WTC11 (cell line): ENCODE measurements around the gene DGKG. TPM values are rescaled to one million over a fixed set of nuclear protein-coding genes. Genes with fewer than 3 reads are reported as not detected.

ENCODE experiments used
- AR ChIP-seq: fragments of 250-450 bp; sonication (Bioruptor Pico); IDR thresholded peaks from 2 replicates; pipeline ENCODE4 v1.9.0; 2021; ENCODE audit warnings: mild to moderate bottlenecking
- ATF2 ChIP-seq: sonication (generic); formaldehyde crosslinking; IDR thresholded peaks from 2 replicates; pipeline ENCODE4 v1.8.1; 2022; ENCODE audit warnings: low read depth, missing genetic modification reagents, borderline replicate concordance
- CREM ChIP-seq: sonication (generic); formaldehyde crosslinking; IDR thresholded peaks from 2 replicates; pipeline ENCODE4 v1.8.1; 2022; ENCODE audit warnings: mild to moderate bottlenecking, missing genetic modification reagents, moderate library complexity
- E2F4 ChIP-seq: sonication (generic); formaldehyde crosslinking; IDR thresholded peaks from 2 replicates; pipeline ENCODE4 v1.8.1; 2022; ENCODE audit warnings: low read depth, mild to moderate bottlenecking, moderate library complexity, missing genetic modification reagents, borderline replicate concordance
- E2F5 ChIP-seq: sonication (generic); formaldehyde crosslinking; IDR thresholded peaks from 2 replicates; pipeline ENCODE4 v1.8.1; 2022; ENCODE audit warnings: mild to moderate bottlenecking, moderate library complexity, missing genetic modification reagents
- MYBL2 ChIP-seq: sonication (generic); formaldehyde crosslinking; IDR thresholded peaks from 2 replicates; pipeline ENCODE4 v1.8.1; 2023; ENCODE audit warnings: mild to moderate bottlenecking, moderate library complexity, missing genetic modification reagents
- STAT6 ChIP-seq: sonication (generic); formaldehyde crosslinking; conservative IDR thresholded peaks from 2 replicates; pipeline ENCODE4 v1.8.1; 2023; ENCODE audit warnings: mild to moderate bottlenecking, low read depth, missing genetic modification reagents, moderate library complexity
- USF2 ChIP-seq: sonication (generic); formaldehyde crosslinking; IDR thresholded peaks from 2 replicates; pipeline ENCODE4 v1.8.1; 2023; ENCODE audit warnings: mild to moderate bottlenecking, missing genetic modification reagents, moderate library complexity
- ZNF532 ChIP-seq: fragments of 250-450 bp; sonication (Bioruptor Pico); IDR thresholded peaks from 2 replicates; pipeline ENCODE4 v1.9.0; 2021; ENCODE audit warnings: mild to moderate bottlenecking, borderline replicate concordance
- total RNA-seq: library from RNA; stranded (reverse); gene quantifications from 3 replicates; pipeline ENCODE4 v1.2.3, GENCODE V29; 2021

The DGKG gene
- total RNA-seq, 1 experiment from 2014 or later = 0.92 TPM

- no peak for TF ChIP-seq ZNF532 (CRISPR knock-in tag)
- TF ChIP-seq MYBL2 (CRISPR knock-in tag) = no peak
- TF ChIP-seq AR (CRISPR knock-in tag) = no peak
- no peak for TF ChIP-seq E2F4 (CRISPR knock-in tag)
- TF ChIP-seq STAT6 (CRISPR knock-in tag) = no peak
- TF ChIP-seq E2F5 (CRISPR knock-in tag) = no peak
- no peak for TF ChIP-seq ATF2 (CRISPR knock-in tag)
- TF ChIP-seq USF2 = no peak
- TF ChIP-seq CREM = no peak
These were observed 151.1 kb downstream of the DGKG start (continued) for GRCh38 chr3:186210852-186211500.
